A549 (cell line): ENCODE results near the gene SPACA7. TPM values are rescaled to one million over a fixed set of nuclear protein-coding genes. Genes with fewer than 3 reads are reported as not detected.
"Not testable (repeated sequence)": the region's sequence is repeated elsewhere in the genome, so short reads cannot be mapped to it uniquely, and the experiment has no call there.

Experiments used
- ATAC-seq, 2 experiments: fragments of 200-7000 bp in 1 of 2; fragments of >200 bp in 1 of 2; cut with Nextera tagmentation in 1 of 2; cut with Tn5 transposase in 1 of 2; 3 replicates each; pipeline versions ENCODE4 v1.8.0 to v1.9.1; 2018 to 2020; ENCODE audit warnings: mild to moderate bottlenecking in 1 of 2, moderate library complexity in 1 of 2
- CTCF ChIA-PET: fragments of 300-600 bp; sonication (Branson Sonifier 250); formaldehyde crosslinking; extraction: SDS; loops from one replicate; lab custom pipeline; 2021; ENCODE audit warnings: antibody characterized with exemption, inconsistent platforms; lab: Yijun Ruan, JAX
- POLR2A ChIA-PET: fragments of 350-600 bp; formaldehyde crosslinking; extraction: SDS; loops from one replicate; lab custom pipeline; 2021; ENCODE audit warnings: antibody characterized with exemption, inconsistent platforms; lab: Yijun Ruan, JAX
- DNase-seq, 2 experiments: peaks; one replicate each; pipeline versions ENCODE4 v3.0.0 to v3.0.0-alpha.2; 2011 to 2016; ENCODE audit warnings: low read depth in 1 of 2, low spot score in 1 of 2
- FAIRE-seq: peaks from 2 replicates; lab custom pipeline; 2011; peaks lifted over from hg19 to GRCh38; lab: Jason Lieb, UNC
- H3K27ac ChIP-seq, 2 experiments: fragments of >200 bp; sonication (Bioruptor Twin); formaldehyde crosslinking; 3 replicates each; pipeline ENCODE4 v1.5.1; 2016 to 2017
- H3K4me1 ChIP-seq: fragments of >200 bp; sonication (Bioruptor Twin); formaldehyde crosslinking; 3 replicates; pipeline ENCODE4 v1.6.1; 2016
- H3K4me2 ChIP-seq: fragments of >200 bp; sonication (Bioruptor Twin); formaldehyde crosslinking; 3 replicates; pipeline ENCODE4 v1.6.1; 2016
- H3K4me3 ChIP-seq: fragments of >200 bp; sonication (Bioruptor Twin); formaldehyde crosslinking; 3 replicates; pipeline ENCODE4 v1.5.1; 2016
- H3K9me3 ChIP-seq: fragments of >200 bp; sonication (Bioruptor Twin); formaldehyde crosslinking; 3 replicates; pipeline ENCODE4 v1.6.1; 2016
- BCL3 ChIP-seq: fragments of >200 bp; sonication (Bioruptor Twin); formaldehyde crosslinking; IDR thresholded peaks from 3 replicates; pipeline ENCODE4 v1.6.1; 2016
- BHLHE40 ChIP-seq: IDR thresholded peaks from 2 replicates; pipeline ENCODE4 v1.6.1; 2012; ENCODE audit warnings: low read depth, low read length, inconsistent platforms
- CTCF ChIP-seq: fragments of >200 bp; sonication (Bioruptor Twin); formaldehyde crosslinking; IDR thresholded peaks from 3 replicates; pipeline ENCODE4 v1.5.1; 2016
- ELK1 ChIP-seq: fragments of 150-350 bp; IDR thresholded peaks from 2 replicates; pipeline ENCODE4 v1.6.1; 2014; ENCODE audit warnings: low read depth, mild to moderate bottlenecking, low read length
- FOSB ChIP-seq: fragments of 250-450 bp; sonication (Bioruptor Pico); IDR thresholded peaks from 2 replicates; pipeline ENCODE4 v1.5.0; 2020; ENCODE audit warnings: mild to moderate bottlenecking, moderate library complexity
- FOSL2 ChIP-seq, 2 experiments: fragments of 450-650 bp in 1 of 2; fragments of >200 bp in 1 of 2; sonication (Bioruptor Twin) in 1 of 2; formaldehyde crosslinking; IDR thresholded peaks; 2 replicates each; pipeline versions ENCODE4 v1.5.0 to v1.6.1; 2016 to 2020; ENCODE audit warnings: mild to moderate bottlenecking in 1 of 2, moderate library complexity in 1 of 2
- HES2 ChIP-seq: fragments of >200 bp; sonication (Bioruptor Twin); formaldehyde crosslinking; IDR thresholded peaks from 2 replicates; pipeline ENCODE4 v1.6.1; 2016
- HOXB5 ChIP-seq: fragments of 250-450 bp; sonication (Bioruptor Pico); IDR thresholded peaks from 2 replicates; pipeline ENCODE4 v1.5.0; 2020; ENCODE audit warnings: mild to moderate bottlenecking, moderate library complexity
- JUNB ChIP-seq: fragments of >200 bp; sonication (Bioruptor Twin); formaldehyde crosslinking; IDR thresholded peaks from 2 replicates; pipeline ENCODE4 v1.6.1; 2016
- MAFK ChIP-seq: fragments of 450-650 bp; IDR thresholded peaks from 2 replicates; pipeline ENCODE4 v1.6.1; 2014; ENCODE audit not compliant: partially characterized antibody
- NR3C1 ChIP-seq: fragments of >200 bp; sonication (Bioruptor Twin); formaldehyde crosslinking; IDR thresholded peaks from 3 replicates; pipeline ENCODE4 v1.6.1; 2017
- PBX3 ChIP-seq: IDR thresholded peaks from 2 replicates; pipeline ENCODE4 v1.6.1; 2012
- PHF8 ChIP-seq: fragments of 200-600 bp; sonication (generic); IDR thresholded peaks from 2 replicates; pipeline ENCODE4 v1.6.1; 2016; ENCODE audit warnings: low read depth, mild to moderate bottlenecking, antibody characterized with exemption, moderate library complexity, borderline replicate concordance
- POLR2AphosphoS2 ChIP-seq: conservative IDR thresholded peaks from 2 replicates; pipeline ENCODE4 v1.6.1; 2012; ENCODE audit warnings: low read length, improper control_type of control experiment, inconsistent platforms
- RAD21 ChIP-seq, 2 experiments: fragments of >200 bp in 1 of 2; sonication (Bioruptor Twin) in 1 of 2; formaldehyde crosslinking in 1 of 2; IDR thresholded peaks in 1 of 2; conservative IDR thresholded peaks in 1 of 2; 2 replicates in 1 of 2; 3 replicates in 1 of 2; pipeline ENCODE4 v1.6.1; 2012 to 2018; ENCODE audit warnings: inconsistent platforms in 1 of 2
- RCOR1 ChIP-seq: fragments of 150-350 bp; IDR thresholded peaks from 2 replicates; pipeline ENCODE4 v1.6.1; 2014; ENCODE audit warnings: antibody characterized with exemption, low read length, low read depth
- SREBF2 ChIP-seq: fragments of 450-650 bp; IDR thresholded peaks from 2 replicates; pipeline ENCODE4 v1.6.1; 2014; ENCODE audit warnings: mild to moderate bottlenecking, moderate library complexity
- TFCP2L1 ChIP-seq: fragments of 250-450 bp; sonication (Bioruptor Pico); IDR thresholded peaks from 2 replicates; pipeline ENCODE4 v1.5.0; 2021; ENCODE audit warnings: mild to moderate bottlenecking
- TP53 ChIP-seq: fragments of 250-450 bp; sonication (Bioruptor Pico); IDR thresholded peaks from 2 replicates; pipeline ENCODE4 v1.5.0; 2021; ENCODE audit warnings: mild to moderate bottlenecking, moderate library complexity
- ZC3H11A ChIP-seq: fragments of 450-650 bp; IDR thresholded peaks from 2 replicates; pipeline ENCODE4 v1.6.1; 2014; ENCODE audit warnings: antibody characterized with exemption, mild to moderate bottlenecking
- ZSCAN20 ChIP-seq: fragments of 250-450 bp; sonication (Bioruptor Pico); IDR thresholded peaks from 2 replicates; pipeline ENCODE4 v1.8.0; 2022; ENCODE audit warnings: mild to moderate bottlenecking, moderate library complexity
- WGBS: methylation state at CpG from one replicate; pipeline ENCODE4 v1.1.6; 2017; ENCODE audit errors: missing lambda C conversion rate; 5-methylcytosine and 5-hydroxymethylcytosine counted together
- polyA plus RNA-seq, 4 experiments: library from polyadenylated mRNA; depleted of rRNA in 3 of 4; stranded (reverse); fragments of >200 nt; fragmentation: RNase III in 1 of 4; extraction: RNeasy Plus Mini Kit Qiagen cat#74134 plus additional on column Dnase treatment in 1 of 4; gene quantifications; 2 replicates in 3 of 4; 3 replicates in 1 of 4; pipeline ENCODE4 v1.2.3, GENCODE V29; 2011 to 2017

The SPACA7 gene
- polyA plus RNA-seq, 2 of the 4 experiments (the other 2 are of a cell fraction), result not detected

GRCh38 chr13:112397108-112397507 is 21.0 kb downstream of the SPACA7 start:
- no peak overlapping the region for H3K4me3 ChIP-seq
- no peak for DNase-seq
- H3K9me3 ChIP-seq, result no peaks in the 10 kb centered on the region
- POLR2A ChIA-PET, result no interaction called here
- TF ChIP-seq RCOR1 (no peak), BCL3 (no peak), ZSCAN20 (CRISPR knock-in tag) (no peak), ELK1 (no peak), TFCP2L1 (CRISPR knock-in tag) (no peak), POLR2AphosphoS2 (no peak), PBX3 (no peak), TP53 (CRISPR knock-in tag) (no peak), PHF8 (no peak), HOXB5 (no peak)
- 46% methylated on average over 6 of the region's 9 CpGs for whole genome bisulfite sequencing
- no peaks in the 10 kb centered on the region for H3K4me1 ChIP-seq
- CTCF ChIA-PET, result no interaction called here
- H3K4me2 ChIP-seq, result no peak overlapping the region
- no peak for ATAC-seq
- no peak for FAIRE-seq
- H3K27ac ChIP-seq, result no peak overlapping the region

- not testable (repeated sequence) for ATAC-seq
- WGBS, result 3% methylated on average over 6 of the region's 6 CpGs
Measured at GRCh38 chr13:112398347-112398746, 22.2 kb downstream of the SPACA7 start.

GRCh38 chr13:112409828-112410227 is 33.7 kb downstream of the SPACA7 start:
- FAIRE-seq, H3K4me3 ChIP-seq, POLR2A ChIA-PET, H3K9me3 ChIP-seq, H3K4me1 ChIP-seq, DNase-seq, H3K4me2 ChIP-seq, ATAC-seq, H3K27ac ChIP-seq, CTCF ChIA-PET: not testable (repeated sequence)
- WGBS, result 0% methylated on average over 3 of the region's 3 CpGs

More at GRCh38 chr13:112398347-112398746, 22.2 kb downstream of the SPACA7 start:
- CTCF ChIA-PET, H3K4me2 ChIP-seq, H3K9me3 ChIP-seq, H3K4me1 ChIP-seq, POLR2A ChIA-PET, H3K4me3 ChIP-seq, DNase-seq, FAIRE-seq, H3K27ac ChIP-seq: not testable (repeated sequence)

- CTCF ChIA-PET, result no interaction called here
- H3K4me1 ChIP-seq, result no peaks in the 10 kb centered on the region
Measured at GRCh38 chr13:112416647-112417046, 40.5 kb downstream of the SPACA7 start.

GRCh38 chr13:112417079-112417478 is 40.9 kb downstream of the SPACA7 start:
- no peak for FAIRE-seq
- POLR2A ChIA-PET, result no interaction called here
- H3K4me3 ChIP-seq, result no peak overlapping the region
- H3K4me2 ChIP-seq, result no peak overlapping the region
- no peak for ATAC-seq
- H3K27ac ChIP-seq, result no peak overlapping the region
- H3K4me1 ChIP-seq, result no peaks in the 10 kb centered on the region
- CTCF ChIA-PET, result no interaction called here
- peaks cover 4% of the 10 kb centered on the region; the same call in 1 of the 3 replicates for H3K9me3 ChIP-seq
- no peak for DNase-seq
- TF ChIP-seq NR3C1 (no peak), RAD21 (conservative IDR thresholded peaks at IDR 0.05 in 1 of 2, IDR thresholded peaks at IDR 0.05 in 1 of 2) (no peak), MAFK (no peak), FOSB (CRISPR knock-in tag) (no peak), HOXB5 (no peak), POLR2AphosphoS2 (no peak), PHF8 (no peak), HES2 (no peak), JUNB (no peak), ZC3H11A (no peak), BHLHE40 (no peak), CTCF (no peak), BCL3 (no peak)

More at GRCh38 chr13:112416647-112417046, 40.5 kb downstream of the SPACA7 start:
- DNase-seq (no peak), ATAC-seq (no peak), FAIRE-seq (no peak)
- H3K4me3 ChIP-seq, result no peak overlapping the region
- H3K9me3 ChIP-seq, result peaks cover 4% of the 10 kb centered on the region; the same call in 1 of the 3 replicates
- TF ChIP-seq SREBF2 (no peak), FOSL2 (IDR thresholded peaks at IDR 0.05) (no peak), FOSL2 (CRISPR knock-in tag; IDR thresholded peaks at IDR 0.05) (no peak), RCOR1 (no peak)
- no peak overlapping the region for H3K27ac ChIP-seq
- POLR2A ChIA-PET, result no interaction called here
- no peak overlapping the region for H3K4me2 ChIP-seq
- WGBS, result 0% methylated on average over 1 of the region's 1 CpG
